Measurements from ENCODE around the gene RNU2-63P. TPM values are rescaled to one million over a fixed set of nuclear protein-coding genes. Genes with fewer than 3 reads are reported as not detected.

Gene RNU2-63P
- total and polyA plus RNA-seq, 2 of the 8 experiments (the other 6 are each of a cell fraction or from before 2014, with no cell fraction given): 6.6 TPM; not detected in 1

DNA sequence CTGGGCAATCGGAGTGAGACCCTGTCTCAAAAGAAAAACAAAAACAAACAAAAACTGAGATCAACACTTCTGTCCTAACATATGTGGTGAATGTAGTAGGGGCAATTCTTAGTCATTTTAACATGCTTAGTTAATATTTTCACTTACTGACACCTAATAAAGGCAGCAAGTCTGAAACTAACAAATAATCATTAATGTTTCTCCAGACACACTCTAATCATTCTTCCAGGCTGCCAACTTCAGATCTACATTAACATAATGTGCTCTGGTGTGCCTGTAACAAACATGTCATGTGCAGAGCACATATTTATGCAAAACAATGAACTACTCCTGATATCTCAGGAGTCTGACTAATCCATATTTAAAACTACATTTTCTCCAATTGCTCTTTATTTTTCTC lies 33.3 kb upstream of the RNU2-63P start:
- H3K9ac ChIP-seq (replicated peaks in 1 of 4; ENCODE audit: extremely low read depth in 1 of 4, low read depth in 3 of 4, low read length in 3 of 4): no peak overlapping the region
- 0 out of 2 replicates have a peak, but pooled peaks cover 1% of the 10 kb centered on the region for H3K79me1 ChIP-seq (ENCODE audit: low read depth, low read length)
- H4K20me1 ChIP-seq (replicated peaks in 1 of 2; ENCODE audit: control insufficient read depth in 1 of 2, insufficient read depth in 2 of 2, low read length in 2 of 2): peaks cover 0 to 6% of the 10 kb centered on the region in 2 experiments
- peaks cover 0 to 3% (median 3%) of the 10 kb centered on the region in 4 experiments; a peak in 4 of 7 replicates for H3K4me1 ChIP-seq (replicated peaks in 1 of 4; ENCODE audit: control insufficient read depth in 3 of 4, insufficient read depth in 4 of 4, low read length in 3 of 4)
- H3K4me3 ChIP-seq (ENCODE audit: extremely low read depth in 1 of 4, insufficient read depth in 2 of 4, low read depth in 3 of 4, low read length in 4 of 4): no peak overlapping the region
- no peak overlapping the region for H3K18ac ChIP-seq (ENCODE audit: extremely low read depth, low read length)
- H4K8ac ChIP-seq (ENCODE audit: extremely low read depth, insufficient read depth, low read length): no peak overlapping the region
- H2AFZ ChIP-seq (ENCODE audit: low read length): no peak overlapping the region
- peaks cover 0 to 12% (median 0%) of the 10 kb centered on the region in 4 experiments; a peak in 1 of 8 replicates for H3K36me3 ChIP-seq (ENCODE audit: control insufficient read depth in 2 of 4, insufficient read depth in 4 of 4, low read length in 3 of 4)
- H3K23ac ChIP-seq (ENCODE audit: insufficient read length): no peak overlapping the region
- no peak overlapping the region for H3K4me2 ChIP-seq (ENCODE audit: insufficient read depth in 1 of 2, low read depth in 2 of 2, low read length in 2 of 2)
- no peak overlapping the region for H2BK15ac ChIP-seq (ENCODE audit: low read length)
- H3K56ac ChIP-seq (replicated peaks; ENCODE audit: insufficient read length, low read depth, low read length): no peak overlapping the region
- FAIRE-seq: no peak
- H3K14ac ChIP-seq (ENCODE audit: insufficient read length): no peak overlapping the region
- ChIA-PET CTCF (ENCODE audit: partially characterized antibody) (interaction anchor here (0.5 to 2.8 kb wide), 3 partner anchors 11 to 537 kb away, joined by 3 to 12 read pairs (median 8); no protein-coding TSS in a partner anchor), POLR2A (ENCODE audit: partially characterized antibody) (interaction anchor here (1.7 to 2.1 kb wide), 2 partner anchors 12 to 32 kb away, joined by 5 to 9 read pairs; partner anchors contain the start of gene RNU2-63P)
- H2BK5ac ChIP-seq (ENCODE audit: low read depth, low read length): no peak overlapping the region
- peaks cover 3 to 17% of the 10 kb centered on the region in 2 experiments; a peak in 3 of 4 replicates for H3K79me2 ChIP-seq (ENCODE audit: control insufficient read depth in 1 of 2, insufficient read depth in 2 of 2, low read length in 2 of 2)
- no peak overlapping the region for H2BK12ac ChIP-seq (ENCODE audit: low read depth, low read length)
- no peak overlapping the region for H4K91ac ChIP-seq (replicated peaks; ENCODE audit: insufficient read length, low read length)
- no peak overlapping the region for H2AK5ac ChIP-seq (ENCODE audit: low read depth, low read length)
- 91% methylated on average over 1 of the region's 1 CpG; no CpG with 5 or more reads in 1 of the 2 experiments for WGBS, 2 experiments (ENCODE audit: extremely low coverage in 1 of 2, insufficient coverage in 1 of 2, insufficient read length in 1 of 2, insufficient replicate concordance in 2 of 2, low coverage in 1 of 2, low lambda C conversion rate in 2 of 2, missing lambda C conversion rate in 1 of 2)
- DNase-seq (ENCODE audit: low read depth in 1 of 2, low spot score in 2 of 2): no peak
- no peaks in the 10 kb centered on the region for H3K27me3 ChIP-seq (replicated peaks in 1 of 4; ENCODE audit: control insufficient read depth in 3 of 4, extremely low read depth in 1 of 4, insufficient read depth in 3 of 4, low read length in 3 of 4)
- no peaks in the 10 kb centered on the region for H3K9me3 ChIP-seq (ENCODE audit: insufficient read depth in 2 of 2, low read depth in 1 of 2, low read length in 1 of 2)
- H3K4ac ChIP-seq (replicated peaks; ENCODE audit: insufficient read length, low read depth, low read length): no peak overlapping the region
- no peak overlapping the region for H2BK120ac ChIP-seq (replicated peaks; ENCODE audit: low read depth, low read length)
- H2BK20ac ChIP-seq (ENCODE audit: low read length): no peak overlapping the region
- H3K27ac ChIP-seq (ENCODE audit: low read depth, low read length): no peak overlapping the region
- H3K23me2 ChIP-seq (ENCODE audit: low read depth, low read length): no peaks in the 10 kb centered on the region; the same call in 1 of the 2 replicates
- H4K5ac ChIP-seq (ENCODE audit: insufficient read length, low read depth, low read length): no peak overlapping the region
- TF ChIP-seq TCF12 (IDR thresholded peaks at IDR 0.05; ENCODE audit: low read depth, low read length) (no peak), NRF1 (IDR thresholded peaks at IDR 0.05; ENCODE audit: low read depth, low read length) (no peak), CEBPB (IDR thresholded peaks at IDR 0.05; ENCODE audit: low read depth, low read length) (no peak), HDAC6 (IDR thresholded peaks at IDR 0.05; ENCODE audit: low read depth, low read length) (no peak), CREB1 (IDR thresholded peaks at IDR 0.05) (no peak), SIRT6 (IDR thresholded peaks at IDR 0.05; ENCODE audit: low read length) (no peak), CBX8 (IDR thresholded peaks at IDR 0.05; ENCODE audit: borderline replicate concordance, low read depth, low read length) (no peak), EGR1 (IDR thresholded peaks at IDR 0.05; ENCODE audit: borderline replicate concordance, low read depth, low read length) (no peak), SIX5 (IDR thresholded peaks at IDR 0.05; ENCODE audit: low read depth, low read length) (no peak), ZNF274 (IDR thresholded peaks at IDR 0.05; ENCODE audit: borderline replicate concordance, extremely low read depth, low read length) (no peak), BACH1 (IDR thresholded peaks at IDR 0.05; ENCODE audit: low read length) (no peak), RAD21 (IDR thresholded peaks at IDR 0.05 in 1 of 2, conservative IDR thresholded peaks at IDR 0.05 in 1 of 2; ENCODE audit: low read depth in 2 of 2, low read length in 2 of 2) (no peak), SP2 (IDR thresholded peaks at IDR 0.05; ENCODE audit: low read length) (no peak)
- TF ChIP-seq, protein P1, sequence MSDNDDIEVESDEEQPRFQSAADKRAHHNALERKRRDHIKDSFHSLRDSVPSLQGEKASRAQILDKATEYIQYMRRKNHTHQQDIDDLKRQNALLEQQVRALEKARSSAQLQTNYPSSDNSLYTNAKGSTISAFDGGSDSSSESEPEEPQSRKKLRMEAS (IDR thresholded peaks at IDR 0.05): no peak

All from H1 (cell line).